ENCODE results near the gene PLEKHG3. TPM values are rescaled to one million over a fixed set of nuclear protein-coding genes. Genes with fewer than 3 reads are reported as not detected.
A peak's percentile ranks its signal among the peaks of the same experiment; 100 is the strongest.

The PLEKHG3 gene
- total RNA-seq, 1 donor from 2014 or later = 12.6 TPM

- peaks cover 14% of the 10 kb centered on the region for H3K9me3 Mint-ChIP-seq
- Histone ChIP-seq H3K9me3 (ENCODE audit: low read depth) (peaks cover 12% of the 10 kb centered on the region), H4K20me1 (ENCODE audit: low read depth) (peaks cover 48% of the 10 kb centered on the region), H3K9ac (no peak overlapping the region), H3K79me2 (ENCODE audit: low read depth) (peaks cover 85% of the 10 kb centered on the region), H3K4me2 (peak overlapping the region; percentile 93), H3K27me3 (peaks cover 13% of the 10 kb centered on the region), H3F3A (ENCODE audit: low read depth) (peaks cover 55% of the 10 kb centered on the region), H3K36me3 (peaks cover 12% of the 10 kb centered on the region), H3K27ac (no peak overlapping the region), H3K4me1 (peaks cover 58% of the 10 kb centered on the region), H3K4me3 (peak overlapping the region; percentile 82), H2AFZ (replicated peaks) (no peak overlapping the region)
- H3K27me3 Mint-ChIP-seq (ENCODE audit: insufficient read depth, low read depth) = peaks cover 28% of the 10 kb centered on the region
- peaks cover 56% of the 10 kb centered on the region for H3K4me1 Mint-ChIP-seq
- TF ChIP-seq EZH2 (IDR thresholded peaks at IDR 0.05) (no peak), EZH2phosphoT487 (IDR thresholded peaks at IDR 0.05) (no peak)
- TF ChIP-seq, protein P1, sequence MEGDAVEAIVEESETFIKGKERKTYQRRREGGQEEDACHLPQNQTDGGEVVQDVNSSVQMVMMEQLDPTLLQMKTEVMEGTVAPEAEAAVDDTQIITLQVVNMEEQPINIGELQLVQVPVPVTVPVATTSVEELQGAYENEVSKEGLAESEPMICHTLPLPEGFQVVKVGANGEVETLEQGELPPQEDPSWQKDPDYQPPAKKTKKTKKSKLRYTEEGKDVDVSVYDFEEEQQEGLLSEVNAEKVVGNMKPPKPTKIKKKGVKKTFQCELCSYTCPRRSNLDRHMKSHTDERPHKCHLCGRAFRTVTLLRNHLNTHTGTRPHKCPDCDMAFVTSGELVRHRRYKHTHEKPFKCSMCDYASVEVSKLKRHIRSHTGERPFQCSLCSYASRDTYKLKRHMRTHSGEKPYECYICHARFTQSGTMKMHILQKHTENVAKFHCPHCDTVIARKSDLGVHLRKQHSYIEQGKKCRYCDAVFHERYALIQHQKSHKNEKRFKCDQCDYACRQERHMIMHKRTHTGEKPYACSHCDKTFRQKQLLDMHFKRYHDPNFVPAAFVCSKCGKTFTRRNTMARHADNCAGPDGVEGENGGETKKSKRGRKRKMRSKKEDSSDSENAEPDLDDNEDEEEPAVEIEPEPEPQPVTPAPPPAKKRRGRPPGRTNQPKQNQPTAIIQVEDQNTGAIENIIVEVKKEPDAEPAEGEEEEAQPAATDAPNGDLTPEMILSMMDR (IDR thresholded peaks at IDR 0.05) = no peak
- no peak for DNase-seq (ENCODE audit: low spot score)
- H3K27ac Mint-ChIP-seq = no peak overlapping the region
- H3K36me3 Mint-ChIP-seq = peaks cover 18% of the 10 kb centered on the region
- H3K4me3 Mint-ChIP-seq = peak overlapping the region; percentile 46
Measured at GRCh38 chr14:64707661-64708060, 3.4 kb downstream of the PLEKHG3 start.

DNA sequence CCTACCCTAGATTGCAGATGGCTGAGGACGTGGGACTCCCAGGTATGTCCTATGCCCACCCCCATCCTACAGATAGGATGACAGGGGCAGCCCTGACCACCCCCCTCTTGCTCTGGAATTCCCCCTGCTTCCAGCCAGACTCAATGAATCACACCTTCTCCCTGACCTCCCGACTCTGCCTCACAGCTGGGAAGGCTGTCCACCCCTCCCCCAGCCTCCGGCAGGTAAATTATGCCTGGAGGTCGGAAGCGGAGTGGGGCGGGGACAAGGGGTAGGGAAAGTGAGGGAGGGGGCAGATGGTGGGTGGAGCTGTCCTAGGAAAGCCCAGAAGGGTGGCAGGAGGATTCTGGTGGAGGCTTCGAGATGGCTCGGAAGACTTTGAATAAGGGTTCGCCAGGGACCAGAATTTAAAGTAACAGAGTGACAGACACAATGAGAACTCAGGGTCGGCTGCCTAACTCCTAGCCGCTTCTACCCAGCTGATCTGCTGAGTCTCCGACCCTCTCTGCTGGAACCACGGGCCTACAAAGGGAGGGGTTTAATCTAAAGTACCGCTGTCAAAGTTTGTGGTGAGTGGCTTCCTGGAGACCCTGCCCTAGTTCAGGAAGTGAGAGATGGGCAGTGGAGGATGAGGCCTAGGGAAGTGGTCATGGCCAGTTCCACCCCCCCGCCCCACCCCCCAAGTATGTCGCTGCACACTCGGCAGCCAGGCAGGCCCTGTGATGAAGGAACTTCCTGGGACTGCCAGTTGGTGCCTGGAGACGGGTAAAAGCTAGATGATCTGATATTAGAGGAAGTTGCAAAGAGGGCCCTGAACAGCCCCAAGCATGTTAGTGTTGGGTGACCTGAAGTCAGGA, 4.2 kb downstream of the PLEKHG3 start:
- peaks cover 50% of the 10 kb centered on the region for H3K4me1 Mint-ChIP-seq
- peak overlapping the region; percentile 34 for H3K27ac ChIP-seq
- peaks cover 21% of the 10 kb centered on the region for H3K9me3 Mint-ChIP-seq

GRCh38 chr14:64709126-64709525, 4.9 kb downstream of the PLEKHG3 start:
- no peak overlapping the region for H2AFZ ChIP-seq (replicated peaks)
- no peak overlapping the region for H3K27ac ChIP-seq
- H3K9me3 ChIP-seq (ENCODE audit: low read depth) = peaks cover 26% of the 10 kb centered on the region
- H4K20me1 ChIP-seq (ENCODE audit: low read depth) = peaks cover 47% of the 10 kb centered on the region
- no peak for DNase-seq (ENCODE audit: low spot score)
- H3F3A ChIP-seq (ENCODE audit: low read depth) = peaks cover 55% of the 10 kb centered on the region
- H3K79me2 ChIP-seq (ENCODE audit: low read depth) = peaks cover 92% of the 10 kb centered on the region
- H3K9me3 Mint-ChIP-seq = peaks cover 28% of the 10 kb centered on the region
- H3K27ac Mint-ChIP-seq = peak overlapping the region; percentile 18
- H3K27me3 ChIP-seq = no peaks in the 10 kb centered on the region
- H3K4me2 ChIP-seq = peak overlapping the region; percentile 93
- H3K4me1 Mint-ChIP-seq = peaks cover 45% of the 10 kb centered on the region
- no peak overlapping the region for H3K9ac ChIP-seq
- H3K4me1 ChIP-seq = peaks cover 47% of the 10 kb centered on the region
- TF ChIP-seq, protein P1 (IDR thresholded peaks at IDR 0.05) = no peak
- TF ChIP-seq EZH2 (IDR thresholded peaks at IDR 0.05) (no peak), EZH2phosphoT487 (IDR thresholded peaks at IDR 0.05) (no peak)
- H3K4me3 ChIP-seq = peak overlapping the region; percentile 82
- H3K4me3 Mint-ChIP-seq = no peak overlapping the region
- H3K27me3 Mint-ChIP-seq (ENCODE audit: insufficient read depth, low read depth) = peaks cover 15% of the 10 kb centered on the region
- peaks cover 23% of the 10 kb centered on the region for H3K36me3 ChIP-seq
- H3K36me3 Mint-ChIP-seq = peaks cover 24% of the 10 kb centered on the region

More for the DNA sequence above, 4.2 kb downstream of the PLEKHG3 start:
- H3K36me3 ChIP-seq = peaks cover 19% of the 10 kb centered on the region
- H3K79me2 ChIP-seq (ENCODE audit: low read depth) = peaks cover 92% of the 10 kb centered on the region
- DNase-seq (ENCODE audit: low spot score) = peak; percentile 59
- peaks cover 21% of the 10 kb centered on the region for H3K27me3 Mint-ChIP-seq (ENCODE audit: insufficient read depth, low read depth)
- H3K27me3 ChIP-seq = peaks cover 6% of the 10 kb centered on the region
- H3K4me1 ChIP-seq = peaks cover 53% of the 10 kb centered on the region
- peaks cover 47% of the 10 kb centered on the region for H4K20me1 ChIP-seq (ENCODE audit: low read depth)
- peak overlapping the region; percentile 65 for H3K4me3 Mint-ChIP-seq
- no peak overlapping the region for H3K27ac Mint-ChIP-seq
- peaks cover 19% of the 10 kb centered on the region for H3K9me3 ChIP-seq (ENCODE audit: low read depth)
- H3K9ac ChIP-seq = no peak overlapping the region
- peaks cover 54% of the 10 kb centered on the region for H3F3A ChIP-seq (ENCODE audit: low read depth)
- no peak for TF ChIP-seq EZH2phosphoT487 (IDR thresholded peaks at IDR 0.05)
- TF ChIP-seq EZH2 (IDR thresholded peaks at IDR 0.05) = no peak
- TF ChIP-seq, protein P1 (IDR thresholded peaks at IDR 0.05) = no peak
- peak overlapping the region; percentile 82 for H3K4me3 ChIP-seq
- peaks cover 22% of the 10 kb centered on the region for H3K36me3 Mint-ChIP-seq
- peak overlapping the region; percentile 93 for H3K4me2 ChIP-seq
- no peak overlapping the region for H2AFZ ChIP-seq (replicated peaks)

Measured in neural progenitor cell (in vitro differentiated cells).